Activated CD8-positive, alpha-beta memory T cell treated with anti-CD3 and anti-CD28 coated beads for 24 hours (primary cell): ENCODE results near the gene TRPM7.
"Not testable (repeated sequence)": the region's sequence is repeated elsewhere in the genome, so short reads cannot be mapped to it uniquely, and the experiment has no call there.

ENCODE experiments used
- DNase-seq: peaks from one replicate; pipeline ENCODE4 v3.0.0-alpha.2; 2020

Gene TRPM7

GRCh38 chr15:50686469-50687301 is at the start of gene TRPM7:
Gene TRPM7, minus strand, starts transcription at chr15:50686797. Its CDS starts 264 bp downstream, at chr15:50686533.
- DNase-seq, result peak; percentile 94

- DNase-seq, result no peak
Measured at GRCh38 chr15:50735156-50735555, 48.6 kb upstream of the TRPM7 start.

- DNase-seq, result no peak
Measured at GRCh38 chr15:50726315-50726714, 39.7 kb upstream of the TRPM7 start.

- DNase-seq, result no peak
Measured at GRCh38 chr15:50718700-50719125, 32.1 kb upstream of the TRPM7 start.

- no peak for DNase-seq
Measured at GRCh38 chr15:50712018-50712417, 25.4 kb upstream of the TRPM7 start.

GRCh38 chr15:50710585-50710984 is 24.0 kb upstream of the TRPM7 start:
- DNase-seq, result no peak

- no peak for DNase-seq
Measured at GRCh38 chr15:50707878-50708427, 21.4 kb upstream of the TRPM7 start.

GRCh38 chr15:50702762-50703334 is 16.3 kb upstream of the TRPM7 start:
- DNase-seq, result no peak

GRCh38 chr15:50698101-50698500 is 11.5 kb upstream of the TRPM7 start:
- no peak for DNase-seq

GRCh38 chr15:50697109-50697797 is 10.7 kb upstream of the TRPM7 start:
- no peak for DNase-seq

- DNase-seq, result not testable (repeated sequence)
Measured at GRCh38 chr15:50694634-50695165, 8.1 kb upstream of the TRPM7 start.

- DNase-seq, result no peak
Measured at GRCh38 chr15:50687302-50687902, 805 bp upstream of the TRPM7 start.

- DNase-seq, result no peak
Measured at GRCh38 chr15:50685976-50686468, 575 bp downstream of the TRPM7 start.

GRCh38 chr15:50685191-50685975 is 1.2 kb downstream of the TRPM7 start:
- DNase-seq, result no peak

GRCh38 chr15:50681467-50681866 is 5.1 kb downstream of the TRPM7 start:
- DNase-seq, result no peak

GRCh38 chr15:50676799-50677483 is 9.7 kb downstream of the TRPM7 start:
- no peak for DNase-seq

GRCh38 chr15:50675535-50676144 is 11.0 kb downstream of the TRPM7 start:
- DNase-seq, result no peak

GRCh38 chr15:50670115-50670514 is 16.5 kb downstream of the TRPM7 start:
- DNase-seq, result no peak

- DNase-seq, result no peak
Measured at GRCh38 chr15:50669611-50670010, 17.0 kb downstream of the TRPM7 start.

GRCh38 chr15:50665938-50666337 is 20.7 kb downstream of the TRPM7 start:
- no peak for DNase-seq

GRCh38 chr15:50655555-50655954 is 31.0 kb downstream of the TRPM7 start:
- DNase-seq, result no peak
